ENCODE data around the gene PPP1R1C. TPM values are rescaled to one million over a fixed set of nuclear protein-coding genes. Genes with fewer than 3 reads are reported as not detected.
A peak's percentile ranks its signal among the peaks of the same experiment; 100 is the strongest.

PPP1R1C gene
- polyA plus RNA-seq, 1 donor from 2014 or later: not detected

DNA sequence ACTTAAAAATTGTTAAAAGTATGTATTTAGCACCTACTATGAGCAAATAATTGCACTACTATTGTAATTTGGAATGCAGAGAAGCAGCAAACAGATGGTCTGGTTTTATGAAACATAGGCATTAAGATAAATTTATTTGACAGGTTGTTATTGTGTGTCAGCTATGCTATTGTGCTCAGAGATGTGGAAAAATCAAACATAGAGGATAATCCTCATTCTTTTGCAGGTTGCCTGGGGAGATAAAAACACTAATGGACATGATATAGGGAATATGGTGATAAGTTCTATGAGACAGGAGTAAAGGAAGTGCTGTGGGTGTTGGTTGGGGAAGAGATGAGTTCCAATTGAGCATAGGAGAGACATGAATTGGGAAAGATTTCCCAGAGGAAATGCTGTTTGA, 71.3 kb downstream of the PPP1R1C start:
- no peaks in the 10 kb centered on the region for H3F3A ChIP-seq (ENCODE audit: insufficient read depth, low read length, poor library complexity, severe bottlenecking)
- no peak overlapping the region for H3K9ac ChIP-seq (ENCODE audit: low read length)
- no peak overlapping the region for H2AFZ ChIP-seq (ENCODE audit: low read depth, low read length)
- H3K27ac ChIP-seq (ENCODE audit: low read length): no peak overlapping the region
- no peaks in the 10 kb centered on the region for H4K20me1 ChIP-seq (ENCODE audit: insufficient read depth)
- TF ChIP-seq MXI1 (conservative IDR thresholded peaks at IDR 0.05; ENCODE audit: poor library complexity, severe bottlenecking) (no peak), POLR2AphosphoS5 (IDR thresholded peaks at IDR 0.05) (peak; percentile 65), EP300 (conservative IDR thresholded peaks at IDR 0.05; ENCODE audit: poor library complexity, severe bottlenecking) (peak; percentile 66), TAF1 (IDR thresholded peaks at IDR 0.05; ENCODE audit: low read depth) (no peak)
- TF ChIP-seq, protein P1, sequence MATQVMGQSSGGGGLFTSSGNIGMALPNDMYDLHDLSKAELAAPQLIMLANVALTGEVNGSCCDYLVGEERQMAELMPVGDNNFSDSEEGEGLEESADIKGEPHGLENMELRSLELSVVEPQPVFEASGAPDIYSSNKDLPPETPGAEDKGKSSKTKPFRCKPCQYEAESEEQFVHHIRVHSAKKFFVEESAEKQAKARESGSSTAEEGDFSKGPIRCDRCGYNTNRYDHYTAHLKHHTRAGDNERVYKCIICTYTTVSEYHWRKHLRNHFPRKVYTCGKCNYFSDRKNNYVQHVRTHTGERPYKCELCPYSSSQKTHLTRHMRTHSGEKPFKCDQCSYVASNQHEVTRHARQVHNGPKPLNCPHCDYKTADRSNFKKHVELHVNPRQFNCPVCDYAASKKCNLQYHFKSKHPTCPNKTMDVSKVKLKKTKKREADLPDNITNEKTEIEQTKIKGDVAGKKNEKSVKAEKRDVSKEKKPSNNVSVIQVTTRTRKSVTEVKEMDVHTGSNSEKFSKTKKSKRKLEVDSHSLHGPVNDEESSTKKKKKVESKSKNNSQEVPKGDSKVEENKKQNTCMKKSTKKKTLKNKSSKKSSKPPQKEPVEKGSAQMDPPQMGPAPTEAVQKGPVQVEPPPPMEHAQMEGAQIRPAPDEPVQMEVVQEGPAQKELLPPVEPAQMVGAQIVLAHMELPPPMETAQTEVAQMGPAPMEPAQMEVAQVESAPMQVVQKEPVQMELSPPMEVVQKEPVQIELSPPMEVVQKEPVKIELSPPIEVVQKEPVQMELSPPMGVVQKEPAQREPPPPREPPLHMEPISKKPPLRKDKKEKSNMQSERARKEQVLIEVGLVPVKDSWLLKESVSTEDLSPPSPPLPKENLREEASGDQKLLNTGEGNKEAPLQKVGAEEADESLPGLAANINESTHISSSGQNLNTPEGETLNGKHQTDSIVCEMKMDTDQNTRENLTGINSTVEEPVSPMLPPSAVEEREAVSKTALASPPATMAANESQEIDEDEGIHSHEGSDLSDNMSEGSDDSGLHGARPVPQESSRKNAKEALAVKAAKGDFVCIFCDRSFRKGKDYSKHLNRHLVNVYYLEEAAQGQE (IDR thresholded peaks at IDR 0.05; ENCODE audit: borderline replicate concordance): peak; percentile 70
- no peaks in the 10 kb centered on the region for H3K79me2 ChIP-seq (replicated peaks; ENCODE audit: insufficient read depth, low read length)
- H3K4me3 ChIP-seq (ENCODE audit: low read length): no peak overlapping the region
- no peaks in the 10 kb centered on the region for H3K27me3 ChIP-seq (ENCODE audit: insufficient read depth, low read depth, low read length)
- H3K36me3 ChIP-seq (ENCODE audit: insufficient read depth, low read length): no peaks in the 10 kb centered on the region
- no peak overlapping the region for H3K4me2 ChIP-seq (ENCODE audit: low read length)
- H3K9me2 ChIP-seq (ENCODE audit: insufficient read depth, low read length): no peaks in the 10 kb centered on the region
- no peaks in the 10 kb centered on the region for H3K9me3 ChIP-seq (ENCODE audit: low read length)

DNA sequence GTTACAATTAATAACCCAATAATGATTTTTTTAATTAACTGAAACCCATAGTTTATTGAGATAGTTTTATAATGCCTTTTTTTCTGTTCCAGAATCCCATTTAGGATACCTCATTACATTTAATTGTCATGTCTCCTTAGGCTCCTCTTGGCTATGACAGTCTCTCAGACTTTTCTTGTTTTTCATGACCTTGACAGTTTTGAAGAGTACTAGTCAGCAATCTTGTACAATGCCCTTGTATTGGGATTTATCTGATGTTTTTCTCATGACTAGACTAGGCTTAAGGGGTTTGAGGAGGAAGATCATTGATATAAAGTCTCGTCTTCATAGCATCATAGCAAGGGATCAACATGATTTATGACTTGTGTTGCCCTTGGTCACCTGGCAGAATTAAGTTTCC, 72.4 kb downstream of the PPP1R1C start:
- no peak overlapping the region for H3K4me2 ChIP-seq (ENCODE audit: low read length)
- H3K9me2 ChIP-seq (ENCODE audit: insufficient read depth, low read length): no peaks in the 10 kb centered on the region
- H2AFZ ChIP-seq (ENCODE audit: low read depth, low read length): no peak overlapping the region
- no peaks in the 10 kb centered on the region for H3K36me3 ChIP-seq (ENCODE audit: insufficient read depth, low read length)
- H4K20me1 ChIP-seq (ENCODE audit: insufficient read depth): no peaks in the 10 kb centered on the region
- H3K9ac ChIP-seq (ENCODE audit: low read length): no peak overlapping the region
- H3F3A ChIP-seq (ENCODE audit: insufficient read depth, low read length, poor library complexity, severe bottlenecking): no peaks in the 10 kb centered on the region
- no peaks in the 10 kb centered on the region for H3K79me2 ChIP-seq (replicated peaks; ENCODE audit: insufficient read depth, low read length)
- TF ChIP-seq SMC3 (conservative IDR thresholded peaks at IDR 0.05; ENCODE audit: poor library complexity) (no peak), RAD21 (conservative IDR thresholded peaks at IDR 0.05) (no peak), POLR2AphosphoS5 (IDR thresholded peaks at IDR 0.05) (no peak), EZH2 (IDR thresholded peaks at IDR 0.05; ENCODE audit: borderline replicate concordance, insufficient read depth, low read length, poor library complexity, severe bottlenecking) (no peak), MXI1 (conservative IDR thresholded peaks at IDR 0.05; ENCODE audit: poor library complexity, severe bottlenecking) (no peak)
- TF ChIP-seq, protein P1 (IDR thresholded peaks at IDR 0.05; ENCODE audit: borderline replicate concordance): no peak
- no peak overlapping the region for H3K27ac ChIP-seq (ENCODE audit: low read length)
- H3K27me3 ChIP-seq (ENCODE audit: insufficient read depth, low read depth, low read length): no peaks in the 10 kb centered on the region
- H3K9me3 ChIP-seq (ENCODE audit: low read length): no peaks in the 10 kb centered on the region
- H3K4me3 ChIP-seq (ENCODE audit: low read length): no peak overlapping the region

Measured in neural cell (in vitro differentiated cells).